Lower leg skin (tissue), 3 donors: ENCODE data around the gene FRMD6.

Experiments used
- POLR2A ChIP-seq, 2 donors: fragments of 450-650 bp; IDR thresholded peaks; one replicate each; pipeline ENCODE4 v1.6.1; 2016 to 2017; ENCODE audit warnings: antibody characterized with exemption in 2 of 2, mild to moderate bottlenecking in 1 of 2, moderate library complexity in 1 of 2
- TF ChIP-seq, protein P1 (sequence below), 3 donors: fragments of 450-650 bp; IDR thresholded peaks; one replicate each; pipeline ENCODE4 v1.5.1; 2016; ENCODE audit warnings: antibody characterized with exemption in 3 of 3, mild to moderate bottlenecking in 3 of 3, moderate library complexity in 2 of 3

DNA sequence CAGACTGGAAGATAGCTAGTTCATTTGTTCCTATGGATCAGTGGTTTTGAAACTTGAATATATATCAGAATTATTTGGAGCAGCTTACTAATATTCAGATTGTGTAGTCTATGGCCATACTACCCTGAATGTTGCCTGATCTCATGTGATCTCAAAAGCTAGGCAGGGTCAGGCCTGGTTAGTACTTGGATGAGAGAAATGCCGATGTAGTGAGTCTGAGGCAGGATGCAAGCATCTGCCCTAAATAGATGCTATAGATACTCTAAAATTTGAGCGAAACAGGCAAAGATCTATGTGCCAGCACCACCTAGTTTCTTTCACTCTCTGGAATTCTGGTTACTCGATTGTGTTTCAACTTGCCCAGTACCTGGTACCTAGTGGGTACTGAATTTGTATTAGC, 40.9 kb downstream of the FRMD6 start:
- TF ChIP-seq, protein P1, sequence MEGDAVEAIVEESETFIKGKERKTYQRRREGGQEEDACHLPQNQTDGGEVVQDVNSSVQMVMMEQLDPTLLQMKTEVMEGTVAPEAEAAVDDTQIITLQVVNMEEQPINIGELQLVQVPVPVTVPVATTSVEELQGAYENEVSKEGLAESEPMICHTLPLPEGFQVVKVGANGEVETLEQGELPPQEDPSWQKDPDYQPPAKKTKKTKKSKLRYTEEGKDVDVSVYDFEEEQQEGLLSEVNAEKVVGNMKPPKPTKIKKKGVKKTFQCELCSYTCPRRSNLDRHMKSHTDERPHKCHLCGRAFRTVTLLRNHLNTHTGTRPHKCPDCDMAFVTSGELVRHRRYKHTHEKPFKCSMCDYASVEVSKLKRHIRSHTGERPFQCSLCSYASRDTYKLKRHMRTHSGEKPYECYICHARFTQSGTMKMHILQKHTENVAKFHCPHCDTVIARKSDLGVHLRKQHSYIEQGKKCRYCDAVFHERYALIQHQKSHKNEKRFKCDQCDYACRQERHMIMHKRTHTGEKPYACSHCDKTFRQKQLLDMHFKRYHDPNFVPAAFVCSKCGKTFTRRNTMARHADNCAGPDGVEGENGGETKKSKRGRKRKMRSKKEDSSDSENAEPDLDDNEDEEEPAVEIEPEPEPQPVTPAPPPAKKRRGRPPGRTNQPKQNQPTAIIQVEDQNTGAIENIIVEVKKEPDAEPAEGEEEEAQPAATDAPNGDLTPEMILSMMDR (IDR thresholded peaks at IDR 0.05): no peak
- TF ChIP-seq POLR2A (IDR thresholded peaks at IDR 0.05): no peak
